ENCODE data around the gene PPP1R3G. TPM values are rescaled to one million over a fixed set of nuclear protein-coding genes. Genes with fewer than 3 reads are reported as not detected.

Gene PPP1R3G
- total RNA-seq, 1 experiment from 2014 or later = not detected

GRCh38 chr6:5108068-5108467 is 22.9 kb downstream of the PPP1R3G start:
- Histone ChIP-seq H3K4me2 (ENCODE audit: insufficient read depth, insufficient read length, low read length) (no peak overlapping the region), H3K27me3 (ENCODE audit: insufficient read depth, low read length) (no peaks in the 10 kb centered on the region), H2AK5ac (ENCODE audit: insufficient read length, low read length) (no peak overlapping the region), H3K18ac (ENCODE audit: insufficient read length, low read depth, low read length) (no peak overlapping the region), H3K9ac (ENCODE audit: extremely low read depth, insufficient read length, low read length) (no peak overlapping the region), H3K14ac (ENCODE audit: insufficient read depth, low read length) (no peak overlapping the region), H3K79me2 (ENCODE audit: insufficient read depth, low read length) (no peaks in the 10 kb centered on the region), H2BK120ac (ENCODE audit: low read depth, low read length, poor library complexity, severe bottlenecking) (no peak overlapping the region), H2BK12ac (ENCODE audit: insufficient read length, low read depth, low read length) (no peak overlapping the region), H2AFZ (ENCODE audit: low read length) (no peak overlapping the region), H4K8ac (replicated peaks; ENCODE audit: insufficient read length, low read depth, low read length) (no peak overlapping the region), H3K27ac (ENCODE audit: insufficient read length, low read depth, low read length) (no peak overlapping the region), H2BK20ac (ENCODE audit: low read depth, low read length, poor library complexity, severe bottlenecking) (no peak overlapping the region), H4K91ac (ENCODE audit: insufficient read length, low read depth, low read length) (no peak overlapping the region), H3K4me1 (ENCODE audit: insufficient read depth, low read length) (no peaks in the 10 kb centered on the region; the same call in 1 of the 2 replicates), H3K23me2 (ENCODE audit: insufficient read length, low read depth, low read length, poor library complexity, severe bottlenecking) (no peaks in the 10 kb centered on the region), H3T11ph (ENCODE audit: low read length) (no peak overlapping the region), H4K5ac (ENCODE audit: insufficient read length, low read depth, low read length) (no peak overlapping the region), H3K56ac (ENCODE audit: insufficient read length, low read depth, low read length) (no peak overlapping the region), H3K4ac (ENCODE audit: low read depth, low read length) (no peak overlapping the region), H2BK15ac (ENCODE audit: low read depth, low read length) (no peak overlapping the region), H3K23ac (ENCODE audit: insufficient read length, low read depth, low read length) (no peak overlapping the region), H2BK5ac (ENCODE audit: insufficient read length, low read length) (no peak overlapping the region), H4K20me1 (ENCODE audit: control insufficient read depth, insufficient read depth, insufficient read length) (no peaks in the 10 kb centered on the region), H3K9me3 (ENCODE audit: control insufficient read depth, low read depth, low read length) (no peaks in the 10 kb centered on the region), H3K79me1 (ENCODE audit: insufficient read depth, low read depth, low read length, poor library complexity, severe bottlenecking) (no peaks in the 10 kb centered on the region)
- no CpG with 5 or more reads among the region's 9 CpGs for WGBS (ENCODE audit: extremely low coverage, insufficient read length, low lambda C conversion rate)
- no peak for DNase-seq
- no peak overlapping the region for H3K27ac Mint-ChIP-seq
- peaks cover 4 to 10% (median 4%) of the 10 kb centered on the region in 3 experiments; a peak in 5 of 7 replicates for H3K36me3 Mint-ChIP-seq (ENCODE audit: insufficient read depth in 1 of 3, low read depth in 3 of 3)
- H3K4me3 Mint-ChIP-seq = no peak overlapping the region
- TF ChIP-seq CTCF (conservative IDR thresholded peaks at IDR 0.05) = no peak
- H3K9me3 Mint-ChIP-seq = no peaks in the 10 kb centered on the region
- peaks cover 8 to 10% of the 10 kb centered on the region in 2 experiments for H3K4me1 Mint-ChIP-seq
- 0 out of 2 replicates have a peak, but pooled peaks cover 2% of the 10 kb centered on the region for H3K27me3 Mint-ChIP-seq (ENCODE audit: low read depth)
